SK-N-SH (cell line): ENCODE data around the gene RAB11FIP5. TPM values are rescaled to one million over a fixed set of nuclear protein-coding genes. Genes with fewer than 3 reads are reported as not detected.

Source experiments
- CTCF ChIA-PET: fragments of 300-600, 350-600 bp; formaldehyde crosslinking; extraction: SDS; loops from one replicate; lab custom pipeline; 2021; lab: Yijun Ruan, JAX
- POLR2A ChIA-PET: fragments of 350-600 bp; sonication (Branson Sonifier 250); formaldehyde crosslinking; extraction: SDS; loops from one replicate; lab custom pipeline; 2020; ENCODE audit warnings: antibody characterized with exemption, inconsistent platforms; lab: Yijun Ruan, JAX
- DNase-seq: peaks from one replicate; pipeline ENCODE4 v3.0.0; 2012
- H2AFZ ChIP-seq: fragments of 200-600 bp; sonication (generic); 2 replicates; pipeline ENCODE4 v1.8.1; 2016; ENCODE audit warnings: antibody characterized with exemption, mild to moderate bottlenecking, low read depth
- H3F3A ChIP-seq: fragments of 200-600 bp; sonication (generic); replicated peaks from 2 replicates; pipeline ENCODE3; 2016; ENCODE audit warnings: antibody characterized with exemption, mild to moderate bottlenecking; ENCODE audit not compliant: insufficient read depth
- H3K27ac ChIP-seq, 2 experiments: fragments of 200-500 bp in 1 of 2; fragments of 200-600 bp in 1 of 2; sonication (Bioruptor generic) in 1 of 2; sonication (generic), shearing (Covaris generic) in 1 of 2; 2 replicates each; pipeline versions ENCODE4 v1.5.1 to v1.6.1; 2014 to 2016; ENCODE audit warnings: low read depth in 2 of 2, inconsistent platforms in 1 of 2, low read length in 1 of 2, mild to moderate bottlenecking in 1 of 2, mixed read lengths in 1 of 2
- H3K27me3 ChIP-seq: fragments of 200-600 bp; sonication (generic), shearing (Covaris generic); 2 replicates; pipeline ENCODE4 v1.6.1; 2016; ENCODE audit warnings: mixed run types; ENCODE audit not compliant: insufficient read depth
- H3K36me3 ChIP-seq, 2 experiments: fragments of 200-500 bp in 1 of 2; fragments of 200-600 bp in 1 of 2; sonication (Bioruptor generic) in 1 of 2; sonication (generic) in 1 of 2; replicated peaks in 1 of 2; 2 replicates each; pipeline versions ENCODE3 to v1.5.1; 2014 to 2016; ENCODE audit warnings: low read length in 1 of 2, mild to moderate bottlenecking in 1 of 2; ENCODE audit not compliant: insufficient read depth in 2 of 2, control insufficient read depth in 1 of 2
- H3K4me1 ChIP-seq, 2 experiments: fragments of 200-500 bp in 1 of 2; fragments of 200-600 bp in 1 of 2; sonication (Bioruptor generic) in 1 of 2; sonication (generic), shearing (Covaris generic) in 1 of 2; 2 replicates each; pipeline versions ENCODE4 v1.5.1 to v1.6.1; 2014 to 2016; ENCODE audit warnings: low read depth in 1 of 2, low read length in 1 of 2, mixed run types in 1 of 2; ENCODE audit not compliant: insufficient read depth in 2 of 2, control insufficient read depth in 1 of 2
- H3K4me2 ChIP-seq: fragments of 200-600 bp; sonication (generic), shearing (Covaris generic); 2 replicates; pipeline ENCODE4 v1.6.1; 2017; ENCODE audit warnings: mixed run types
- H3K4me3 ChIP-seq, 2 experiments: fragments of 200-500 bp in 1 of 2; fragments of 200-600 bp in 1 of 2; sonication (Bioruptor generic) in 1 of 2; sonication (generic), shearing (Covaris generic) in 1 of 2; 2 replicates each; pipeline versions ENCODE4 v1.5.1 to v1.8.1; 2014 to 2016; ENCODE audit warnings: low read depth in 2 of 2, inconsistent platforms in 1 of 2, low read length in 1 of 2, mild to moderate bottlenecking in 1 of 2, mixed read lengths in 1 of 2, moderate library complexity in 1 of 2
- H3K79me2 ChIP-seq: fragments of 200-600 bp; sonication (generic); 2 replicates; pipeline ENCODE4 v1.8.1; 2017; ENCODE audit warnings: mild to moderate bottlenecking; ENCODE audit not compliant: insufficient read depth
- H3K9ac ChIP-seq: fragments of 200-600 bp; sonication (generic); 2 replicates; pipeline ENCODE4 v1.6.1; 2017; ENCODE audit warnings: mixed run types
- H3K9me2 ChIP-seq: fragments of 200-600 bp; sonication (generic); 2 replicates; pipeline ENCODE4 v1.6.1; 2017; ENCODE audit warnings: mixed run types
- H3K9me3 ChIP-seq: fragments of 200-600 bp; sonication (generic); 2 replicates; pipeline ENCODE4 v1.6.1; 2017; ENCODE audit warnings: mixed run types, mild to moderate bottlenecking, moderate library complexity
- H4K20me1 ChIP-seq: fragments of 200-600 bp; sonication (generic); 2 replicates; pipeline ENCODE4 v1.6.1; 2017; ENCODE audit warnings: mild to moderate bottlenecking, mixed run types; ENCODE audit not compliant: insufficient read depth
- CHD2 ChIP-seq: fragments of 150-350 bp; IDR thresholded peaks from 2 replicates; pipeline ENCODE4 v1.6.1; 2018; ENCODE audit warnings: low read length; ENCODE audit not compliant: partially characterized antibody
- CTCF ChIP-seq: fragments of 200-600 bp; sonication (generic); IDR thresholded peaks from 2 replicates; pipeline ENCODE4 v1.6.1; 2017; ENCODE audit warnings: antibody characterized with exemption, mild to moderate bottlenecking, moderate library complexity
- EP300 ChIP-seq, 2 experiments: IDR thresholded peaks; 2 replicates each; pipeline versions ENCODE4 v1.4.0 to v1.6.1; 2012; ENCODE audit warnings: borderline replicate concordance in 1 of 2, low read depth in 1 of 2, low read length in 1 of 2
- FOXJ3 ChIP-seq: sonication (generic); formaldehyde crosslinking; IDR thresholded peaks from 2 replicates; pipeline ENCODE4 v1.5.1; 2020; ENCODE audit warnings: mild to moderate bottlenecking, missing genetic modification reagents
- GATA2 ChIP-seq: sonication (generic); formaldehyde crosslinking; IDR thresholded peaks from 2 replicates; pipeline ENCODE4 v1.5.0; 2020; ENCODE audit warnings: mild to moderate bottlenecking, missing genetic modification reagents
- IRF3 ChIP-seq: fragments of 150-350 bp; IDR thresholded peaks from 2 replicates; pipeline ENCODE4 v1.6.1; 2016; ENCODE audit warnings: mild to moderate bottlenecking, low read depth, low read length
- NFIC ChIP-seq: IDR thresholded peaks from 2 replicates; pipeline ENCODE4 v1.4.0; 2012; ENCODE audit warnings: borderline replicate concordance
- PBX3 ChIP-seq: IDR thresholded peaks from 2 replicates; pipeline ENCODE4; 2012
- POLR2AphosphoS5 ChIP-seq: IDR thresholded peaks from 2 replicates; pipeline ENCODE4 v1.6.1; 2012; ENCODE audit warnings: low read depth, low read length
- RAD21 ChIP-seq: IDR thresholded peaks from 2 replicates; pipeline ENCODE4 v1.6.1; 2012; ENCODE audit warnings: mild to moderate bottlenecking, low read length
- RFX5 ChIP-seq: IDR thresholded peaks from 2 replicates; pipeline ENCODE4 v1.6.1; 2012; ENCODE audit warnings: mild to moderate bottlenecking, improper control_type of control experiment, low read length
- RXRA ChIP-seq: IDR thresholded peaks from 2 replicates; pipeline ENCODE4 v1.4.0; 2012; ENCODE audit warnings: low read depth, mild to moderate bottlenecking, borderline replicate concordance
- SIN3A ChIP-seq: IDR thresholded peaks from 2 replicates; pipeline ENCODE4 v1.6.1; 2012; ENCODE audit warnings: low read depth, mild to moderate bottlenecking, low read length, moderate library complexity, borderline replicate concordance
- SMC3 ChIP-seq: IDR thresholded peaks from 2 replicates; pipeline ENCODE4 v1.6.1; 2012; ENCODE audit warnings: low read depth, low read length, improper control_type of control experiment
- TAF1 ChIP-seq: IDR thresholded peaks from 2 replicates; pipeline ENCODE4 v1.6.1; 2012; ENCODE audit warnings: low read depth, mild to moderate bottlenecking, low read length, moderate library complexity, borderline replicate concordance
- TCF12 ChIP-seq: IDR thresholded peaks from 2 replicates; pipeline ENCODE4 v1.4.0; 2012
- TEAD4 ChIP-seq: IDR thresholded peaks from 2 replicates; pipeline ENCODE4 v1.4.0; 2012; ENCODE audit warnings: mild to moderate bottlenecking, borderline replicate concordance; ENCODE audit not compliant: insufficient read depth
- USF1 ChIP-seq: IDR thresholded peaks from 2 replicates; pipeline ENCODE4 v1.4.0; 2012; ENCODE audit warnings: low read depth, borderline replicate concordance
- YY1 ChIP-seq: IDR thresholded peaks from 2 replicates; pipeline ENCODE4 v1.4.0; 2012; ENCODE audit warnings: low read depth, mild to moderate bottlenecking
- WGBS: methylation state at CpG from one replicate; pipeline ENCODE4 v1.1.6; 2017; ENCODE audit warnings: low lambda C conversion rate; 5-methylcytosine and 5-hydroxymethylcytosine counted together
- polyA plus RNA-seq, 3 experiments: library from polyadenylated mRNA; depleted of rRNA; stranded (reverse); fragments of >200 nt; gene quantifications; 2 replicates each; pipeline ENCODE4 v1.2.3, GENCODE V29; 2012

RAB11FIP5 gene
- polyA plus RNA-seq, 1 of the 3 experiments (the other 2 are of a cell fraction), result 17.1 TPM

GRCh38 chr2:73032702-73033097 lies 80.0 kb downstream of the RAB11FIP5 start (continued):
- TF ChIP-seq CTCF (no peak), RFX5 (no peak), PBX3 (no peak), RAD21 (no peak)
- TF ChIP-seq, all 33 proteins: peak for 0

- WGBS, result 93% methylated on average over 7 of the region's 10 CpGs
- Histone ChIP-seq H3K9ac (no peak overlapping the region), H3K9me3 (no peaks in the 10 kb centered on the region), H3K79me2 (no peaks in the 10 kb centered on the region), H3K4me1 (no peaks in the 10 kb centered on the region; a peak in 1 of 4 replicates), H3K27ac (no peak overlapping the region), H3K4me3 (no peak overlapping the region), H3K4me2 (no peak overlapping the region), H3F3A (no peaks in the 10 kb centered on the region), H3K9me2 (no peaks in the 10 kb centered on the region), H3K36me3 (peaks cover 0 to 4% of the 10 kb centered on the region in 2 experiments), H2AFZ (no peak overlapping the region), H4K20me1 (no peaks in the 10 kb centered on the region; the same call in 1 of the 2 replicates), H3K27me3 (no peaks in the 10 kb centered on the region)
- no peak for DNase-seq
- ChIA-PET POLR2A (no interaction called here), CTCF (interaction anchor here (0.6 to 1.7 kb wide), 4 partner anchors 129 to 531 kb away, joined by 3 to 6 read pairs (median 3); no protein-coding TSS in a partner anchor)
- TF ChIP-seq RAD21 (no peak), GATA2 (CRISPR knock-in tag) (no peak), TAF1 (no peak), TEAD4 (no peak), USF1 (no peak), NFIC (no peak), POLR2AphosphoS5 (no peak), RXRA (no peak), EP300 (IDR thresholded peaks at IDR 0.05; ENCODE audit: borderline replicate concordance in 1 of 2, low read depth in 1 of 2, low read length in 1 of 2) (no peak), YY1 (no peak), FOXJ3 (CRISPR knock-in tag) (no peak), SMC3 (no peak), CHD2 (no peak), SIN3A (no peak), IRF3 (no peak), TCF12 (no peak)
Measured at GRCh38 chr2:73031725-73032701, 80.7 kb downstream of the RAB11FIP5 start.
